ENCODE measurements around the gene PDCD6IP.

- no peak for TF ChIP-seq REST (IDR thresholded peaks at IDR 0.05; ENCODE audit: insufficient read depth in 1 of 2, low read depth in 2 of 2, low read length in 1 of 2)
- TF ChIP-seq CTCF (IDR thresholded peaks at IDR 0.05) = no peak
- TF ChIP-seq POLR2AphosphoS5 (IDR thresholded peaks at IDR 0.05; ENCODE audit: low read depth, low read length) = no peak
Measured at GRCh38 chr3:33803252-33803651, 4.8 kb downstream of the PDCD6IP start.
